Fibroblast of pulmonary artery (primary cell): ENCODE results near the gene SAP25.
"Not testable (repeated sequence)": the region's sequence is repeated elsewhere in the genome, so short reads cannot be mapped to it uniquely, and the experiment has no call there.

Source experiments
- DNase-seq: peaks from one replicate; pipeline ENCODE4 v3.0.0-alpha.2; 2010; ENCODE audit warnings: low read depth
- H3K4me3 ChIP-seq: replicated peaks from 2 replicates; pipeline ENCODE4 v1.5.1; 2011; ENCODE audit warnings: low read depth, mild to moderate bottlenecking, control low read depth, low read length, moderate library complexity
- TF ChIP-seq, protein P1 (sequence below): IDR thresholded peaks from 2 replicates; pipeline ENCODE4 v1.5.1; 2011; ENCODE audit warnings: mild to moderate bottlenecking, control low read depth, low read length, inconsistent platforms; ENCODE audit errors: missing control alignments

SAP25 gene

DNA sequence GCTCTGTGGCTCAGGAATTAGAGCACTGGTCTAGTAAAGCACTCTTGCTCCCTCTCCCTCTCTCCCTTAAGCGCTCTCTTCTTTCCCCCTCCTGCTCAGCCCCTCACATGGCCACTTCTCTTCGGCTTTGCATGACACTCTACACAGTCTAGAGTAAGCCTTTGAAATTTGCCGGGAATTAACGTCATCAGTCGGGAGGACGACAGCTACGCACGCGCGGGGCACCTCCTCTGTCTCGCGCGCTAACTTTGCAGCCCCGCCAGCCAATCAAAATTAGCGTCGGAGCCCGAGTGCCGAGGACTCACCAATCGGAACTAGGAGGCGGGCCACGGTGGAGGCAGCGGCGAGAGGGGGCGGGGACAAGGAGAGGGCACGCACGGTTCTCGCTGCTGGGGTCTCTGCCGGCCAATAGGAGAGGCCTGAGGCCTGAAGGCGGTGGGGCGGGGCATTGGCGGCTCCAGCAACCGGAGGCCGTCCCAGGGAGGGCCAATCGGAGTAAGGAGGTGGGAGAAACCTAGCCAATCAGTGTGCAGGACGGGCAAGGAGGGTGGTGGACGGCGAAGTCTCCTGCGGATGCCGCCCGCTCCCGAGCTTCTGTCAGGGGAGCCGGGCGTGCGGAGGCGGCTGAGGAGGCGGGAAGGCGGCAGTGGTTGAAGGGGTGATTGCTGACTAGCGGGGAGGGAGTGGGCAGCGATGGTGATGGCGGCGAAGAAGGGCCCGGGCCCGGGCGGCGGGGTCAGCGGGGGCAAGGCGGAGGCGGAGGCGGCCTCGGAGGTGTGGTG, 34.9 kb downstream of the SAP25 start, which contains the start of gene AGFG2:
Gene AGFG2 (plus strand): TSS at position 550 of the 782 bp plus-strand sequence. CDS start 144 bp downstream, at position 694.
- TF ChIP-seq, protein P1, sequence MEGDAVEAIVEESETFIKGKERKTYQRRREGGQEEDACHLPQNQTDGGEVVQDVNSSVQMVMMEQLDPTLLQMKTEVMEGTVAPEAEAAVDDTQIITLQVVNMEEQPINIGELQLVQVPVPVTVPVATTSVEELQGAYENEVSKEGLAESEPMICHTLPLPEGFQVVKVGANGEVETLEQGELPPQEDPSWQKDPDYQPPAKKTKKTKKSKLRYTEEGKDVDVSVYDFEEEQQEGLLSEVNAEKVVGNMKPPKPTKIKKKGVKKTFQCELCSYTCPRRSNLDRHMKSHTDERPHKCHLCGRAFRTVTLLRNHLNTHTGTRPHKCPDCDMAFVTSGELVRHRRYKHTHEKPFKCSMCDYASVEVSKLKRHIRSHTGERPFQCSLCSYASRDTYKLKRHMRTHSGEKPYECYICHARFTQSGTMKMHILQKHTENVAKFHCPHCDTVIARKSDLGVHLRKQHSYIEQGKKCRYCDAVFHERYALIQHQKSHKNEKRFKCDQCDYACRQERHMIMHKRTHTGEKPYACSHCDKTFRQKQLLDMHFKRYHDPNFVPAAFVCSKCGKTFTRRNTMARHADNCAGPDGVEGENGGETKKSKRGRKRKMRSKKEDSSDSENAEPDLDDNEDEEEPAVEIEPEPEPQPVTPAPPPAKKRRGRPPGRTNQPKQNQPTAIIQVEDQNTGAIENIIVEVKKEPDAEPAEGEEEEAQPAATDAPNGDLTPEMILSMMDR = no peak
- peak within 1 kb of the TSS; percentile 66 for H3K4me3 ChIP-seq
- DNase-seq = peak; percentile 100

DNA sequence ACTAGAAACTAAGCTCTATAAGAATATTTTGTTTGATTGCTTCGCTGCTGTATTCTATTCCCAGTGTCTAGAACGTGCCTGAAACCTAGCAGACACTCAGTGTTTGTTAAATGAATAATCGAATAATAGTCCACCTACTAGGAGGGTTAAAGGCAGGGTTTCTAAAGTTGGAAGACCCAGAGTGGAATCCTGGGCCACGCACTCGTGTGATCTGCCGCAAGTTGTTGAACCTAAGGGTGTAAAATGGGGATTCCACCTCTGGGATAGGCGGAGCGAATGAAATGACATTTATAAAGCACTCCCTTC, 35.4 kb downstream of the SAP25 start:
- H3K4me3 ChIP-seq = peak overlapping the region; percentile 47
- no peak for DNase-seq
- TF ChIP-seq, protein P1 = no peak

DNA sequence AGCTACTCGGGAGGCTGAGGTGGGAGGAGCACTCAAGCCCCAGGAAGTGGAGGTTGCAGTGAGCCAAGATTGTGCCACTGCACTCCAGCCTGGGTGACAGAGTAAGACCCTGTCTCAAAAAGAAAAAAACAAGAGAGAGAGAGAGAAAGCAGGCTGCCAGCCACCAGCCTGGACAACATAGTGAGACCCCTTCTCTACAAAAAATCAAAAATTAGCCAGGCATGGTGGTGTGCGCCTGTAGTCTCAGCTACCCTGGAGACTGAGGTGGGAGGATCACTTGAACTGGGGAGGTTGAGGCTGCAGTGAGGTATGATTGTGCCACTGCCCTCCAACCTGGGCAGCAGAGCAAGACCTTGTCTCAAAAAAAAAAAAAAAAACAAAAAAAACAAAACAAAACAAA, 37.0 kb downstream of the SAP25 start:
- not testable (repeated sequence) for DNase-seq, H3K4me3 ChIP-seq

DNA sequence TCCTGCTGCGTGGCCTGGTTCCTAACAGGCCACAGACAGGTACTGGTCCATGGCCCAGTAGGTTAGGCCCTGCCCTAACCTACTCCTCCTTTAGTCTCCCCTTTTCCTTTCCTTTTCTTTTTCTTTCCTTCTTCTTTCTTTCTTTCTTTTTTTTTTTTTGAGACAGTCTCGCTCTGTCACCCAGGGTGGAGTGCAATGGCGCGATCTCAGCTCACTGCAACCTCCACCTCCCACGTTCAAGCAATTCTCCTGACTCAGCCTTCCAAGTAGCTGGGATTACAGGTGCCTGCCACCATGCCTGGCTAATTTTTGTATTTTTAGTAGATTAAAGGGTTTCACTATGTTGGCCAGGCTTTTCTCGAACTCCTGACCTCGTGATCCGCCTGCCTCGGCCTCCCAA, 37.7 kb downstream of the SAP25 start:
- not testable (repeated sequence) for DNase-seq, H3K4me3 ChIP-seq

DNA sequence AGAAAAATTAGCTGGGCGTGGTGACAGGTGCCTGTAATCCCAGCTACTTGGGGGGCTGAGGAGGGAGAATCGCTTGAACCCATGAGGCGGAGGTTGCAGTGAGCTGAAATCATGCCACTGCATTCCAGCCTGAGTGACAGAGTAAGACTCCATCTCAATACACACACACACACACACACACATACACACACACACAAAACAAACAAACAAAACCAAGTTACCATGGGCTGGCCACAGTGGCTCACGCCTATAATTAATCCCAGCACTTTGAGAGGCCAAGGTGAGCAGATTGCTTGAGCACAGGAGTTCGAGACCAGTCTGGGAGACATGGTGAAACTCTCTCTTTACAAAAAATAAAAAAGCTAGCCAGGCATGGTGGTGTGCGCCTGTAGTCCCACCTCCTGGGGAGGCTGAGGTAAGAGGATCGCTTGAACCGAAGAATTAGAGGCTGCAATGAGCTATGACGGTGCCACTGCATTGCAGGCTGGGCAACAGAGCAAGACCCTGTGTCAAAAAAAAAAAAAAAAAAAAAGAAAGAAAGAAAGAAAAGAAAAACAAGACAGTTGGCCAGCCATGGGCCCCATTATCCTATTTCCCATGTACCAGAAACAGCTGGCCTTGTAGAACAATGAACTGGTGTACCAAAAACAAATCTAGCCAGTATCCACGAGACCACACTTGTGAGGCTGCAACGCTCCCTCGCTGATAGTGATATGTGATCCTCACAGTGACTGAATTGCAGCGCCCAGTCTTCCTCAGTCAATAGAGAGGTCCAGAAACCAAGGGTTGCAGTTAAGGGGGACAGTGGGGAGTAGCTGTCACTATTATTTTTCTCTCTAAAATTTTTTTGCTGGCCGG, 41.3 kb downstream of the SAP25 start:
- DNase-seq = no peak
- TF ChIP-seq, protein P1 = no peak

DNA sequence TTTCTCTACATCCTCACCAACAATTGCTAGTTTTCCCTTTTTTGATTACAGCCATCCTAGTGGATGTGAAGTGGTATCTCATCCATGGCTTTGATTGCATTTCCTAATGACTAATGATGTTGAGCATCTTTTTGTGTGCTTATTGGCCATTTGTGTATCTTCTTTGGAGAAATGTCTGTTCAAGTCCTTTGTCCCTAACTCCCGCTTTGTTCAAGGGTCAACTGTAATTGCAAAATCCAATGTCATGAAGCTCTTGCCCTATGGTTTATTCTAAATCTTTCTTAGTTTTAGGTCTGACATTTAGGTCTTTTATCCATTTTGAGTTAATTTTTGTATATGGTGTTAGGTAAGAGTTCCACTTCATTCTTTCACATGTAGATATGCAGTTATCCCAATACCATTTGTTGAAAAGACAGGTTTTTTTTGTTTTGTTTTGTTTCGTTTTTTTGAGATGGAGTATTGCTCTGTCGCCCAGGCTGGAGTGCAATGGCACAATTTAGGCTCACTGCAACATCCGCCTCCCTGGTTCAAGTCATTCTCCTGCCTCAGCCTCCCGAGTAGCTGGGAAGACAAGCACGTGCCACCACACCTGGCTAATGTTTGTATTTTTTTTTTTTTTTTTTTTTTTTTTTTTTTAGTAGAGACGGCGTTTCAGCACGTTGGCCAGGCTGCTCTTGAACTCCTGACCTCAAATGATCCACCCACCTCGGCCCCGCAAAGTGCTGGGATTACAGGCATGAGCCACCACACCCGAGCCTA, 45.4 kb downstream of the SAP25 start:
- not testable (repeated sequence) for DNase-seq, H3K4me3 ChIP-seq

More for the DNA sequence above, 41.3 kb downstream of the SAP25 start:
- H3K4me3 ChIP-seq = no peak overlapping the region

DNA sequence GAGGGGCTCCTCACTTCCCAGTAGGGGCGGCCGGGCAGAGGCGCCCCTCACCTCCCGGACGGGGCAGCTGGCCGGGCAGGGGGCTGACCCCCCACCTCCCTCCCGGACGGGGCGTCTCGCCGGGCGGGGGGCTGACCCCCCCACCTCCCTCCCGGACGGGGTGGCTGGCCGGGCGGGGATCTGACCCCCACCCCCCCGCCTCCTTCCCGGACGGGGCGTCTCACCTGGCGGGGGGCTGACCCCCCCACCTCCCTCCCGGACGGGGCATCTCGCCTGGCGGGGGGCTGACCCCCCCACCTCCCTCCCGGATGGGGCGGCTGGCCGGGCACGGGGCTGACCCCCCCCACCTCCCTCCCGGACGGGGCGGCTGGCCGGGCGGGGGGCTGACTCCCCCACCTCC, 50.5 kb downstream of the SAP25 start:
- DNase-seq = not testable (repeated sequence)

More for the DNA sequence above, 50.5 kb downstream of the SAP25 start:
- H3K4me3 ChIP-seq = not testable (repeated sequence)
